ENCODE results near the gene APBA2. TPM values are rescaled to one million over a fixed set of nuclear protein-coding genes. Genes with fewer than 3 reads are reported as not detected.

Gene APBA2
- total and polyA plus RNA-seq, 2 of the 13 experiments (the other 11 are each of a cell fraction or from before 2014, with no cell fraction given), result 0.62 to 2.3 TPM

DNA sequence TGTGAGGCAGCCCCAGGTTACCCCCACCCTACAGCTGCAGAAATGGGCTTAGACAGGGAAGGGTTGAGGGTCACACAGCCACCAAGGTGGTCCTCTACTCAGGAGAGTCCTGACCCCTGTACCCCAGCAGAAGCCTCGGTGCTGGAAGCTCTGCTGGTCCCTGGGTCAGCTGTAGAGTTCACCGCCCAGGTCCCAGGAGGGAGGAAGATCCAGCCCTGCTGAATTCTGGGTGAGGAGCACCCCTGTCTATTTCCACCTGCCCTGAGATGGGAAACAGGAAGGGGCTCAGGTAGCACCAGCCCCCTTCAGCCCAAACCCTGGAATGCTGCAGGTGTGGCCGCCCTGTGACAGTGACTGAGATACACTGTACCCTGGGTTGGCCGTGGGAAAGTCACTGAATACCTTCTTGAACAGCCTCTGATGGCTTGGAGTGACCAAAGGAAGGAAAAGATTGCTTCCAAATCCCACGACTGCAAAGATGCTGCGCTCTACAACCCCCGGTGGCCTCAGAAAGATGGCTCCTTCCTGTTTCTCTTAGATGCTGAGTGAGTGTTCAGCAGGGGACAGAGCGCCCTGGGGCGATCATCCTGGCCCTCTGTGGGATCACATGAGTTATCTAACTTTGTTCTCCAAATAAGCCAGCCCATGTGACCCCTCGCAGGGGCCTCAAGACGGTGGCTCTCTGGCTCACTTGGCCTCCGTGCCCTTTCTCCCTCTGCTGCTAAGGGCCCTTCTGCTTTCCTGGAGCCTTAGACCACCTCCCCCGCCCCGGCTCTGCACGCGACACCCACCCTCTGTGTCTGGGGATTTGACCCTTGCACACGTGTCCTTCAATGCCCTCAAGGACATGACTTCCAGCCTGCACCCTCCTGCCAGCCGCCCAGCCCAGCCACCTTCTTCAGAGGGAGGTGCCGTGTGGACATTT, 242.0 kb downstream of the APBA2 start:
- Histone ChIP-seq H3K79me2 (ENCODE audit: insufficient read depth, low read length) (no peaks in the 10 kb centered on the region), H3K4me1 (ENCODE audit: insufficient read depth, low read length) (no peaks in the 10 kb centered on the region), H2AFZ (ENCODE audit: low read length) (no peak overlapping the region), H3K27ac (ENCODE audit: extremely low read length, insufficient read depth, low read length) (no peak overlapping the region), H3K4me2 (ENCODE audit: low read depth, low read length) (no peak overlapping the region), H3K36me3 (replicated peaks in 1 of 2; ENCODE audit: control insufficient read depth in 1 of 2, insufficient read depth in 2 of 2, low read length in 2 of 2) (no peaks in the 10 kb centered on the region), H3K4me3 (replicated peaks in 1 of 3; ENCODE audit: insufficient read depth in 1 of 3, low read depth in 2 of 3, low read length in 3 of 3) (no peak overlapping the region), H3K9me3 (ENCODE audit: low read length) (no peaks in the 10 kb centered on the region), H3K27me3 (ENCODE audit: control insufficient read depth in 1 of 2, insufficient read depth in 2 of 2, low read length in 2 of 2) (peaks cover 0 to 16% of the 10 kb centered on the region in 2 experiments; a peak in 2 of 5 replicates), H3K9ac (ENCODE audit: insufficient read depth, low read depth, low read length) (no peak overlapping the region), H4K20me1 (ENCODE audit: insufficient read depth, low read length) (no peaks in the 10 kb centered on the region)
- no TSS peak for BruUV-seq (replicated peaks)
- POLR2A ChIA-PET, result no interaction called here
- 22% methylated on average over 11 of the region's 19 CpGs for WGBS (ENCODE audit: low lambda C conversion rate)
- intact Hi-C loops (cut with micrococcal nuclease; ENCODE audit: unreplicated experiment), result no loop called here
- DNase-seq (ENCODE audit: low spot score), result no peak
- ATAC-seq, result no peak
- TF ChIP-seq, protein P1, sequence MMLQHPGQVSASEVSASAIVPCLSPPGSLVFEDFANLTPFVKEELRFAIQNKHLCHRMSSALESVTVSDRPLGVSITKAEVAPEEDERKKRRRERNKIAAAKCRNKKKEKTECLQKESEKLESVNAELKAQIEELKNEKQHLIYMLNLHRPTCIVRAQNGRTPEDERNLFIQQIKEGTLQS (CRISPR knock-in tag; IDR thresholded peaks at IDR 0.05), result no peak
- TF ChIP-seq ZNF260 (CRISPR knock-in tag; IDR thresholded peaks at IDR 0.05; ENCODE audit: borderline replicate concordance, low read depth) (no peak), NFYC (CRISPR knock-in tag; IDR thresholded peaks at IDR 0.05) (no peak), ZNF317 (CRISPR knock-in tag; IDR thresholded peaks at IDR 0.05) (no peak), MTA1 (CRISPR knock-in tag; IDR thresholded peaks at IDR 0.05; ENCODE audit: borderline replicate concordance) (no peak), ZNF777 (CRISPR knock-in tag; IDR thresholded peaks at IDR 0.05) (no peak), HNF4G (IDR thresholded peaks at IDR 0.05; ENCODE audit: borderline replicate concordance, low read depth, low read length) (no peak), HNF4G (CRISPR knock-in tag; IDR thresholded peaks at IDR 0.05; ENCODE audit: borderline replicate concordance, low read depth) (no peak)
- TF ChIP-seq, protein P2, sequence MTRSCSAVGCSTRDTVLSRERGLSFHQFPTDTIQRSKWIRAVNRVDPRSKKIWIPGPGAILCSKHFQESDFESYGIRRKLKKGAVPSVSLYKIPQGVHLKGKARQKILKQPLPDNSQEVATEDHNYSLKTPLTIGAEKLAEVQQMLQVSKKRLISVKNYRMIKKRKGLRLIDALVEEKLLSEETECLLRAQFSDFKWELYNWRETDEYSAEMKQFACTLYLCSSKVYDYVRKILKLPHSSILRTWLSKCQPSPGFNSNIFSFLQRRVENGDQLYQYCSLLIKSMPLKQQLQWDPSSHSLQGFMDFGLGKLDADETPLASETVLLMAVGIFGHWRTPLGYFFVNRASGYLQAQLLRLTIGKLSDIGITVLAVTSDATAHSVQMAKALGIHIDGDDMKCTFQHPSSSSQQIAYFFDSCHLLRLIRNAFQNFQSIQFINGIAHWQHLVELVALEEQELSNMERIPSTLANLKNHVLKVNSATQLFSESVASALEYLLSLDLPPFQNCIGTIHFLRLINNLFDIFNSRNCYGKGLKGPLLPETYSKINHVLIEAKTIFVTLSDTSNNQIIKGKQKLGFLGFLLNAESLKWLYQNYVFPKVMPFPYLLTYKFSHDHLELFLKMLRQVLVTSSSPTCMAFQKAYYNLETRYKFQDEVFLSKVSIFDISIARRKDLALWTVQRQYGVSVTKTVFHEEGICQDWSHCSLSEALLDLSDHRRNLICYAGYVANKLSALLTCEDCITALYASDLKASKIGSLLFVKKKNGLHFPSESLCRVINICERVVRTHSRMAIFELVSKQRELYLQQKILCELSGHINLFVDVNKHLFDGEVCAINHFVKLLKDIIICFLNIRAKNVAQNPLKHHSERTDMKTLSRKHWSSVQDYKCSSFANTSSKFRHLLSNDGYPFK (CRISPR knock-in tag; IDR thresholded peaks at IDR 0.05; ENCODE audit: borderline replicate concordance), result no peak
- TF ChIP-seq, protein P3, sequence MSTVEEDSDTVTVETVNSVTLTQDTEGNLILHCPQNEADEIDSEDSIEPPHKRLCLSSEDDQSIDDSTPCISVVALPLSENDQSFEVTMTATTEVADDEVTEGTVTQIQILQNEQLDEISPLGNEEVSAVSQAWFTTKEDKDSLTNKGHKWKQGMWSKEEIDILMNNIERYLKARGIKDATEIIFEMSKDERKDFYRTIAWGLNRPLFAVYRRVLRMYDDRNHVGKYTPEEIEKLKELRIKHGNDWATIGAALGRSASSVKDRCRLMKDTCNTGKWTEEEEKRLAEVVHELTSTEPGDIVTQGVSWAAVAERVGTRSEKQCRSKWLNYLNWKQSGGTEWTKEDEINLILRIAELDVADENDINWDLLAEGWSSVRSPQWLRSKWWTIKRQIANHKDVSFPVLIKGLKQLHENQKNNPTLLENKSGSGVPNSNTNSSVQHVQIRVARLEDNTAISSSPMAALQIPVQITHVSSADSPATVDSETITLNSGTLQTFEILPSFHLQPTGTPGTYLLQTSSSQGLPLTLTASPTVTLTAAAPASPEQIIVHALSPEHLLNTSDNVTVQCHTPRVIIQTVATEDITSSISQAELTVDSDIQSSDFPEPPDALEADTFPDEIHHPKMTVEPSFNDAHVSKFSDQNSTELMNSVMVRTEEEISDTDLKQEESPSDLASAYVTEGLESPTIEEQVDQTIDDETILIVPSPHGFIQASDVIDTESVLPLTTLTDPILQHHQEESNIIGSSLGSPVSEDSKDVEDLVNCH (CRISPR knock-in tag; IDR thresholded peaks at IDR 0.05), result no peak
- FAIRE-seq, result no peak
- in situ Hi-C loops (cut with HindIII; ENCODE audit: extremely low pct_ligation_motif_present, low pct_unique_long_range_greater_than_20kb), result no loop called here
- CTCF ChIA-PET (ENCODE audit: low intra/inter-chr PET ratio, low total read pairs), result no interaction called here

Measured in HepG2 (cell line).